Right cardiac atrium (tissue), 5 donors: ENCODE results near the gene MAD1L1. TPM values are rescaled to one million over a fixed set of nuclear protein-coding genes. Genes with fewer than 3 reads are reported as not detected.

Source experiments
- ATAC-seq, 2 donors: fragments of 200-7000 bp; cut with Tn5 transposase; one replicate each; pipeline versions ENCODE4 v1.8.0 to v1.9.1; 2020; ENCODE audit warnings: moderate library complexity in 2 of 2, mild to moderate bottlenecking in 1 of 2
- DNase-seq, 3 donors: peaks; one replicate each; pipeline ENCODE4 v3.0.0-alpha.2; 2020
- H3K27ac ChIP-seq: one replicate; pipeline ENCODE4 v1.5.1; 2013; ENCODE audit warnings: mild to moderate bottlenecking, low read length, control low read depth, moderate library complexity
- H3K27me3 ChIP-seq: one replicate; pipeline ENCODE4 v1.6.1; 2013; ENCODE audit not compliant: control insufficient read depth, insufficient read depth
- H3K4me1 ChIP-seq: one replicate; pipeline ENCODE4 v1.6.1; 2013; ENCODE audit warnings: low read length; ENCODE audit not compliant: control insufficient read depth, insufficient read depth
- H3K4me3 ChIP-seq: one replicate; pipeline ENCODE4 v1.5.1; 2013; ENCODE audit warnings: low read length, control low read depth
- H3K9me3 ChIP-seq: one replicate; pipeline ENCODE4 v1.6.1; 2013; ENCODE audit warnings: low read length; ENCODE audit not compliant: control insufficient read depth
- WGBS: extraction: QIAGEN DNeasy Blood & Tissue Kit; methylation state at CpG from one replicate; pipeline ENCODE4 v1.1.7; 2013; 5-methylcytosine and 5-hydroxymethylcytosine counted together
- intact Hi-C, 4 donors: fragments of 100-400 bp; cut with DNase I; formaldehyde crosslinking; loops; one replicate each; pipeline versions ENCODE4 v1.11.0 to v1.14.0; 2022 to 2023
- polyA plus RNA-seq: library from polyadenylated mRNA; stranded (reverse); fragments of 200-250 nt; gene quantifications from one replicate; pipeline ENCODE4 v1.2.3, GENCODE V29; 2013
- total RNA-seq, 4 donors: library from RNA; stranded (reverse); fragmentation: NEBNext Ultra II Directional; extraction: Animal tissue kit (Norgen Biotek cat#: 25700); gene quantifications; one replicate each; pipeline ENCODE4 v1.2.1, GENCODE V29; 2021
- donor health status: healthy with polysubstance abuse.
- donor health status: DM: no; HTN: yes; CAD: no.
- donor health status: DM: no; HTN: no; CAD: no.
- donor health status: DM: no; HTN: yes; CAD: no; lungs with severe emphysema.
- donor health status: DM: yes; HTN: yes; CAD: no.

Gene MAD1L1
- total and polyA plus RNA-seq, 5 donors: 15.3 to 41.0 (median 33.7) TPM

DNA sequence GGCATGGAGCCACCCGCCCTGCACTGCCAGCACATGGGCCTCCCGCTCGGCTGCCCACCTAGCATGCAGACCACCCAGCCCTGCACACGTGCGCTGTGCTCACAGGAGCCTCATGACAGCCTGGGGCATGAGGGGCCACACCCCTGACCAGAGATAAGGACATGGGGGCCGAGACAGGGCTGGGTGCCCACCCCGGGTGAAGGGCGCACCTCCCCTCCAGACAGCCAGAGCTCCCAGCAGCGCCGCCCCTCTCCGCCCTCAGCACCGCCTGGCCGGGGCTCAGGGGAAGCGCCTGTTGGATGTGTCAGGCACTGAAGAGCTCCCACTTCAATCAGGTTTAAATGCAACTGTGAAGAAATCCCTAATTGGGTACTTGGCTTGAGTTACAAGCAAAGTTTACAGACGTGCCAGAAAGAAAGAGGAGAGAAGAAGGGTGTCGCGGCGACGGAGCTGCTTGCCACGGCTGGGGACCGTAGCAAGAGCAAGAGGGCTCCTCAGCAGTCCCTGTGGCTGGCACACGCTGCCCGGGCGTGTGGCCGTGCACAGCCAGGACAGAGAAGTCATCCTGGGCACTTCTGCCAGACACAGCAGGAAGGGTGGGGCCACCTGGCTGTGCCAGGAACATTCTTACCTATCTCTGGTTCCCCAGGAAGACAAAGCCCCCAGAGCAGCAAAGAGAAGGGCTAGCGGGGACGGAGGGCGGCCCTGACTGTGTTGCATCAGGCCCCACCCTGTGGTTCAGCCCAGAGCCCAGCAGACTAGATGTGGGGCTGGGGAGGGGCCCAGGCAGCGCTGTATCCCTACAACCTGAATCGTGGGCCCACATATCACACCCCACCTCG lies 315.3 kb downstream of the MAD1L1 start:
- no peak overlapping the region for H3K27ac ChIP-seq
- ATAC-seq (peak; percentile 28 to 45), DNase-seq (peak; percentile 29 to 78 (median 61))
- no peaks in the 10 kb centered on the region for H3K9me3 ChIP-seq
- no peak overlapping the region for H3K4me3 ChIP-seq
- WGBS: 60% methylated on average over 31 of the region's 31 CpGs
- intact Hi-C loops: no loop called here
- H3K4me1 ChIP-seq: no peaks in the 10 kb centered on the region
- no peaks in the 10 kb centered on the region for H3K27me3 ChIP-seq

DNA sequence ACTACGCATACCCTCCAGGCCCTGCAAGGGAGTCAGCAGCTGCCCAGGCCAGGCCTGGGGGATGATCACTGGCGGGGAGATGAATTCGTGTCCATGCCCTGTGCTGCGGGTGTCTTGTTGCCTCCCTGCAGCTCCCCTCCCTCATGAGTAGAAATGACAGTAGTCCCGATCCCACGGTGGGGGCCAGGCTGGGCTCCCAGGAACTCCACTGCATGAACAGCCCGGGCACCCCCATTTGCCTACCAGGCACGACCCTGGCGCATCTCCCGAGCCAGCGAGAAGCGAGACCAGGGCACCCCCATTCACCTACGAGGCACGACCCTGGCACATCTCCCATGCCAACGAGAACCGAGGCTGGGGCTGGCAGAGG lies 316.2 kb downstream of the MAD1L1 start:
- intact Hi-C loops: no loop called here
- H3K4me1 ChIP-seq: no peaks in the 10 kb centered on the region
- peak in 2 of 3 donors; percentile 45 for DNase-seq

GRCh38 chr7:1915956-1916600 lies 316.7 kb downstream of the MAD1L1 start:
- Histone ChIP-seq H3K27me3 (no peaks in the 10 kb centered on the region), H3K27ac (no peak overlapping the region), H3K9me3 (no peaks in the 10 kb centered on the region), H3K4me1 (no peaks in the 10 kb centered on the region), H3K4me3 (no peak overlapping the region)
- DNase-seq (peak; percentile 20 to 63 (median 53)), ATAC-seq (no peak)
- intact Hi-C loops: no loop called here
- 89% methylated on average over 28 of the region's 28 CpGs for WGBS

More for the DNA sequence above, 316.2 kb downstream of the MAD1L1 start:
- WGBS: 86% methylated on average over 16 of the region's 16 CpGs
- Histone ChIP-seq H3K4me3 (no peak overlapping the region), H3K27ac (no peak overlapping the region), H3K9me3 (no peaks in the 10 kb centered on the region), H3K27me3 (no peaks in the 10 kb centered on the region)
- ATAC-seq: no peak

- H3K27ac ChIP-seq: no peak overlapping the region
- 97% methylated on average over 30 of the region's 30 CpGs for WGBS
- ATAC-seq (no peak), DNase-seq (peak; percentile 16 to 41 (median 41))
- intact Hi-C loops: no loop called here
- no peak overlapping the region for H3K4me3 ChIP-seq
- H3K27me3 ChIP-seq: no peaks in the 10 kb centered on the region
- H3K9me3 ChIP-seq: no peaks in the 10 kb centered on the region
- H3K4me1 ChIP-seq: no peaks in the 10 kb centered on the region
These were observed 317.4 kb downstream of the MAD1L1 start for GRCh38 chr7:1915326-1915725.

DNA sequence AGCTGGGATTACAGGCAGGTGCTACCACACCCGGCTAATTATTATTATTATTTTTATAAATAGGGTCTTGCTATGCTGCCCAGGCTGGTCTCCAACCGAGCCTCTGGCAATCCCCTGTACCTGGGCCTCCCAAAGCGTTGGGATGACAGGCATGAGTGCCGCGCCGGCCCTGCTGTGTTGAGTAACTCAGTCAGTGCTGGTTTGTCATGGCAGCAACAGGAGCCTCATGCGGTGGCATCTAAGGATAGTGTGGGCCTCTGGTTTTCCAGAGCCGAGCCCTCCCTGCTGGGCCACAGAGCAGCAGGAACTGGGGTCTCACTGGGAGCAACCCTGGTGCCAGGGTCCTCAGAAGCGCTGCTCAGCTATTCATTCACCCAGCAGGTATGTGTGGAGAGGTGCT lies 318.0 kb downstream of the MAD1L1 start:
- DNase-seq (peak in 2 of 3 donors; percentile 11 to 25), ATAC-seq (no peak)
- no peaks in the 10 kb centered on the region for H3K9me3 ChIP-seq
- no peaks in the 10 kb centered on the region for H3K4me1 ChIP-seq
- H3K27ac ChIP-seq: no peak overlapping the region
- no peak overlapping the region for H3K4me3 ChIP-seq
- 84% methylated on average over 9 of the region's 9 CpGs for WGBS
- no peaks in the 10 kb centered on the region for H3K27me3 ChIP-seq
- intact Hi-C loops: no loop called here

GRCh38 chr7:1914321-1914720 lies 318.4 kb downstream of the MAD1L1 start:
- DNase-seq (peak; percentile 54 to 85 (median 83)), ATAC-seq (peak in 1 of 2 donors; percentile 31)
- Histone ChIP-seq H3K27me3 (no peaks in the 10 kb centered on the region), H3K4me3 (no peak overlapping the region), H3K4me1 (no peaks in the 10 kb centered on the region), H3K9me3 (no peaks in the 10 kb centered on the region), H3K27ac (no peak overlapping the region)
- intact Hi-C loops: no loop called here
- WGBS: 52% methylated on average over 21 of the region's 21 CpGs

GRCh38 chr7:1913466-1914282 lies 319.1 kb downstream of the MAD1L1 start:
- ATAC-seq: no peak
- 73% methylated on average over 25 of the region's 25 CpGs for WGBS
- no peaks in the 10 kb centered on the region for H3K27me3 ChIP-seq
- DNase-seq: peak; percentile 13 to 68 (median 32)
- no peak overlapping the region for H3K4me3 ChIP-seq
- H3K4me1 ChIP-seq: no peaks in the 10 kb centered on the region
- no peak overlapping the region for H3K27ac ChIP-seq
- H3K9me3 ChIP-seq: no peaks in the 10 kb centered on the region
- intact Hi-C loops: no loop called here

GRCh38 chr7:1912593-1913465 lies 319.9 kb downstream of the MAD1L1 start:
- ATAC-seq: peak in 1 of 2 donors; percentile 15
- Histone ChIP-seq H3K27ac (no peak overlapping the region), H3K4me1 (no peaks in the 10 kb centered on the region), H3K9me3 (no peaks in the 10 kb centered on the region), H3K4me3 (no peak overlapping the region), H3K27me3 (no peaks in the 10 kb centered on the region)
- intact Hi-C loops: no loop called here
- 58% methylated on average over 41 of the region's 41 CpGs for WGBS
- peak; percentile 55 to 78 (median 72) for DNase-seq

DNA sequence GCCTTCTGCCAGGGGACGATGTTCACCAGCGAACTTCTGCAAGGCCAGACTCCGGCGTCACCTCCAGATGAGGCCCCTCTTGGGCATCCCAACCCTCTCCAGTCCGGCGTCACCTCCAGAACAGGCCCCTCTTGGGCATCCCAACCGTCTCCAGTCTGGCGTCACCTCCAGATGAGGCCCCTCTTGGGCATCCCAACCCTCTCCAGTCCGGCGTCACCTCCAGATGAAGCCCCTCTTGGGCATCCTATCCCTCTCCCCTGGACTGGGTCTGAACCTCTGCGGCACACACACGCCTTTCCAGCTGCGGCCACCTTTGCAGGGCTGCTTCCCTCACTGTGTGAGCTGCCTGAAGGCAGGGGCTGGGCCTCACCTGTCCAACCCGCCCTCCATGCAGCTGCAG lies 321.2 kb downstream of the MAD1L1 start:
- intact Hi-C loops: no loop called here
- no peaks in the 10 kb centered on the region for H3K9me3 ChIP-seq
- peak in 2 of 3 donors; percentile 37 to 49 for DNase-seq
- H3K27me3 ChIP-seq: no peaks in the 10 kb centered on the region
- ATAC-seq: no peak
- no peak overlapping the region for H3K4me3 ChIP-seq
- no peak overlapping the region for H3K27ac ChIP-seq
- H3K4me1 ChIP-seq: no peaks in the 10 kb centered on the region
- WGBS: 90% methylated on average over 14 of the region's 14 CpGs

DNA sequence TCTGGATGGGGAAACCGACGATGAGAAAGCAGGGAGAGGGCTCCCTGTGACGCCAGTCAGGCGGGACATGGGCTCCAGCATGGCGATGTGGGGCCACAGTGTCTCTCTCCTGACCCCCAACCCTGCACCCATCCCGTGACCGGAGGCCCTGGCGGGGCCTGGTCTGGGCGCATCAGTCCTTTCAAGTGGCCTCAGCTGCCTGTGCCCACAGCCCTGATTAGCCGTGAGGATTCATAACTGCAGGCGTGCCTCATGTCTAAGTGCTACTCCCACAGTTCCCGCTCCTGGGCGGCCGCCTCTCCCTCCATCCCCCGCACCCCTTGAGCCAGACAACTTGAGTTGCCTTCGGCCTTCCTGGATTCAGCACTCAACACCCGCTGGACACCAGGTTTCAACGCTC lies 321.9 kb downstream of the MAD1L1 start:
- intact Hi-C loops: no loop called here
- peak in 2 of 3 donors; percentile 55 to 56 for DNase-seq
- no peaks in the 10 kb centered on the region for H3K9me3 ChIP-seq
- H3K4me1 ChIP-seq: no peaks in the 10 kb centered on the region
- peak in 1 of 2 donors; percentile 8 for ATAC-seq
- H3K4me3 ChIP-seq: no peak overlapping the region
- H3K27me3 ChIP-seq: no peaks in the 10 kb centered on the region
- no peak overlapping the region for H3K27ac ChIP-seq
- 84% methylated on average over 18 of the region's 18 CpGs for WGBS
